Right lobe of liver (tissue), 6 donors: ENCODE data around the gene BCL11B. TPM values are rescaled to one million over a fixed set of nuclear protein-coding genes. Genes with fewer than 3 reads are reported as not detected.

Source experiments
- ATAC-seq, 4 donors: fragments of 200-7000 bp; cut with Tn5 transposase; one replicate each; pipeline ENCODE4 v1.9.1; 2020; ENCODE audit warnings: mild to moderate bottlenecking in 4 of 4, moderate library complexity in 4 of 4
- DNase-seq, 3 donors: peaks; one replicate each; pipeline ENCODE4 v3.0.0-alpha.2; 2020
- H3K27ac ChIP-seq, 3 donors: fragments of 200-600 bp; one replicate each; pipeline ENCODE4 v1.8.0; 2022
- H3K27me3 ChIP-seq, 2 donors: fragments of 200-600 bp; one replicate each; pipeline ENCODE4 v1.8.0; 2022
- H3K36me3 ChIP-seq, 4 donors: fragments of 200-600 bp; sonication (generic) in 1 of 4; one replicate each; pipeline versions ENCODE4 v1.5.1 to v1.8.0; 2017 to 2022; ENCODE audit warnings: control low read depth in 1 of 4
- H3K4me1 ChIP-seq, 4 donors: fragments of 200-600 bp; sonication (generic) in 1 of 4; one replicate each; pipeline versions ENCODE4 v1.5.1 to v1.8.0; 2017 to 2022; ENCODE audit warnings: control low read depth in 1 of 4
- H3K4me3 ChIP-seq, 3 donors: fragments of 200-600 bp; one replicate each; pipeline ENCODE4 v1.8.0; 2022
- H3K9me3 ChIP-seq, 4 donors: fragments of 200-600 bp; sonication (generic) in 1 of 4; one replicate each; pipeline versions ENCODE4 v1.5.1 to v1.8.0; 2017 to 2022; ENCODE audit warnings: control low read depth in 1 of 4
- CTCF ChIP-seq, 4 donors: fragments of 200-600 bp in 3 of 4; fragments of 450-650 bp in 1 of 4; IDR thresholded peaks; one replicate each; pipeline versions ENCODE4 v1.5.1 to v1.8.0; 2016 to 2022; ENCODE audit warnings: antibody characterized with exemption in 4 of 4, mild to moderate bottlenecking in 2 of 4
- POLR2A ChIP-seq: fragments of 450-650 bp; IDR thresholded peaks from one replicate; pipeline ENCODE4 v1.6.1; 2017; ENCODE audit warnings: antibody characterized with exemption, mild to moderate bottlenecking
- WGBS: methylation state at CpG from one replicate; pipeline ENCODE4 v1.1.6; 2018; ENCODE audit warnings: low coverage, low lambda C conversion rate; ENCODE audit not compliant: insufficient coverage; ENCODE audit errors: missing lambda C conversion rate; 5-methylcytosine and 5-hydroxymethylcytosine counted together
- intact Hi-C, 2 donors: fragments of 100-400 bp; cut with DNase I; formaldehyde crosslinking; loops; one replicate each; pipeline versions ENCODE4 v1.11.2 to v1.14.1; 2022
- total RNA-seq, 6 experiments: library from RNA; depleted of rRNA in 2 of 6; stranded (reverse); fragments of >200 nt in 2 of 6; fragmentation: NEBNext Ultra II Directional in 3 of 6; extraction: Animal tissue kit (Norgen Biotek cat#: 25700) in 3 of 6; gene quantifications; one replicate each; pipeline versions ENCODE4 v1.1.0 to v1.2.4, GENCODE V29; 2016 to 2023
- donor health status: DM: no; HTN: yes; CAD: no.
- donor health status: DM: no; HTN: no; CAD: no.
- donor health status: DM: no; HTN: no; CAD: no.
- donor health status: DM: no; HTN: yes; CAD: no.
- donor health status: DM: no; HTN: yes; CAD: no.

BCL11B gene
- total RNA-seq, 6 experiments from 2014 or later = 0.04 to 0.61 (median 0.24) TPM

- Histone ChIP-seq H3K36me3 (no peaks in the 10 kb centered on the region), H3K9me3 (no peaks in the 10 kb centered on the region), H3K27ac (no peak overlapping the region), H3K4me3 (no peak overlapping the region), H3K27me3 (no peaks in the 10 kb centered on the region), H3K4me1 (no peaks in the 10 kb centered on the region)
- no peak for TF ChIP-seq CTCF (IDR thresholded peaks at IDR 0.05)
- no peak for TF ChIP-seq POLR2A
- WGBS = 73% methylated on average over 16 of the region's 18 CpGs
- DNase-seq (no peak), ATAC-seq (no peak)
- intact Hi-C loops = no loop called here
Measured at GRCh38 chr14:99284254-99285004, 12.4 kb upstream of the BCL11B start.

- H3K36me3 ChIP-seq = no peaks in the 10 kb centered on the region
- no peaks in the 10 kb centered on the region for H3K4me1 ChIP-seq
- TF ChIP-seq POLR2A = no peak
- TF ChIP-seq CTCF (IDR thresholded peaks at IDR 0.05) = no peak
- DNase-seq = no peak
- no peak overlapping the region for H3K4me3 ChIP-seq
- 65% methylated on average over 7 of the region's 15 CpGs for WGBS
- ATAC-seq = no peak
- no peak overlapping the region for H3K27ac ChIP-seq
- no peaks in the 10 kb centered on the region for H3K9me3 ChIP-seq
- intact Hi-C loops = no loop called here
- no peaks in the 10 kb centered on the region for H3K27me3 ChIP-seq
Measured at GRCh38 chr14:99282261-99283050, 10.5 kb upstream of the BCL11B start.

- no peak overlapping the region for H3K27ac ChIP-seq
- DNase-seq (no peak), ATAC-seq (no peak)
- WGBS = 75% methylated on average over 11 of the region's 11 CpGs
- H3K4me3 ChIP-seq = no peak overlapping the region
- no peaks in the 10 kb centered on the region for H3K4me1 ChIP-seq
- intact Hi-C loops = no loop called here
- TF ChIP-seq CTCF (IDR thresholded peaks at IDR 0.05) (no peak), POLR2A (no peak)
- H3K27me3 ChIP-seq = no peaks in the 10 kb centered on the region
- no peaks in the 10 kb centered on the region for H3K36me3 ChIP-seq
- no peaks in the 10 kb centered on the region for H3K9me3 ChIP-seq
Measured at GRCh38 chr14:99281396-99281795, 9.4 kb upstream of the BCL11B start.

GRCh38 chr14:99280852-99281251 lies 8.9 kb upstream of the BCL11B start:
- 25% methylated on average over 4 of the region's 4 CpGs for WGBS
- Histone ChIP-seq H3K27me3 (no peaks in the 10 kb centered on the region), H3K9me3 (no peaks in the 10 kb centered on the region), H3K27ac (no peak overlapping the region), H3K4me3 (no peak overlapping the region), H3K4me1 (no peaks in the 10 kb centered on the region), H3K36me3 (no peaks in the 10 kb centered on the region)
- no peak for TF ChIP-seq POLR2A
- ATAC-seq (no peak), DNase-seq (no peak)
- intact Hi-C loops = no loop called here
